KOPT-K1 (cell line): ENCODE data around the gene LTBP1.

Experiments used
- H3K27ac ChIP-seq: fragments of 200-600 bp; sonication (generic); 2 replicates; pipeline ENCODE4 v1.5.1; 2016; ENCODE audit warnings: antibody characterized with exemption, mild to moderate bottlenecking, low read depth, low read length; ENCODE audit not compliant: poor library complexity, severe bottlenecking
- H3K36me3 ChIP-seq: fragments of 200-600 bp; sonication (generic); 2 replicates; pipeline ENCODE4 v1.5.1; 2017; ENCODE audit warnings: antibody characterized with exemption, mild to moderate bottlenecking, low read length, moderate library complexity; ENCODE audit not compliant: insufficient read depth
- H3K9me3 ChIP-seq: fragments of 200-600 bp; sonication (generic); 2 replicates; pipeline ENCODE4 v1.5.1; 2017; ENCODE audit warnings: antibody characterized with exemption, low read length, mild to moderate bottlenecking; ENCODE audit not compliant: insufficient read depth, poor library complexity, severe bottlenecking

LTBP1 gene

GRCh38 chr2:33369191-33369590 lies 422.4 kb downstream of the LTBP1 start:
- no peaks in the 10 kb centered on the region for H3K9me3 ChIP-seq
- no peaks in the 10 kb centered on the region for H3K36me3 ChIP-seq
- no peak overlapping the region for H3K27ac ChIP-seq

GRCh38 chr2:33370636-33371265 lies 424.0 kb downstream of the LTBP1 start:
- H3K27ac ChIP-seq, result no peak overlapping the region
- no peaks in the 10 kb centered on the region for H3K9me3 ChIP-seq
- H3K36me3 ChIP-seq, result no peaks in the 10 kb centered on the region

DNA sequence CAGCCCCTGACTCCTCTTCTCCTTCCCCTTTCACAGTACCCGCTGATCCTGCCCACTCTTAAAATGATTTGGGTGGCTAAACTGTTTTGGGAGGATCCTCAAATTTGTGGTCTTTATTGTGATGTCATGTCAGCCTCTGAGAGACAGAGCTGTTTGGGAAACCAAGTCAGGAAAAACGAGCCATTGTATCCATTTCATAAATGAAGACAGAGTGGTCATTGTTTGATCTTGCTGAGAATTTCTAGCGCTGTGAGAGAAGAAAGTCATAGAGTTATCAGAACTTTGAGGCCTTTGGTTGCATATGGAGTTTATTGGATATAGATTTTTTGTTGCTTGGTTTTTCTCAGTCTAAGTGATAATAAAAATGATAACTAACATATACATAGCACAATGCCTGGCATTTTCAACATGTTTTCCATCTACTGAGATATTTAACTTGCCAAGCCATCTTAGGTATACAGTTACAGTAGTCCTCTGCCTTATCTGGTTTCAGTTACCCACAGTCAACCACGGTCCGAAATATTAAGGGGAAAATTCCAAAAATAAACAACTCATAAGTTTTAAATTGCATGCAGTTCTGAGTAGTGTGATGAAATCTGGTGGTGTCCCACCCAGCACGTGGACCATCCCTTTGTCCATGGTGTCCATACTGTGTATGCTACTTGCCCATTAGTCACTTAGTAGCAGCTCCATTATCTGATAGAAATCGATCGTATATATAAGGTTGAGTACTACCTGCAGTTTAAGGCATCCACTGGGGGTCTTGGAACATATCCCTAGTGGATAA lies 424.7 kb downstream of the LTBP1 start:
- Histone ChIP-seq H3K27ac (no peak overlapping the region), H3K36me3 (no peaks in the 10 kb centered on the region), H3K9me3 (no peaks in the 10 kb centered on the region)

DNA sequence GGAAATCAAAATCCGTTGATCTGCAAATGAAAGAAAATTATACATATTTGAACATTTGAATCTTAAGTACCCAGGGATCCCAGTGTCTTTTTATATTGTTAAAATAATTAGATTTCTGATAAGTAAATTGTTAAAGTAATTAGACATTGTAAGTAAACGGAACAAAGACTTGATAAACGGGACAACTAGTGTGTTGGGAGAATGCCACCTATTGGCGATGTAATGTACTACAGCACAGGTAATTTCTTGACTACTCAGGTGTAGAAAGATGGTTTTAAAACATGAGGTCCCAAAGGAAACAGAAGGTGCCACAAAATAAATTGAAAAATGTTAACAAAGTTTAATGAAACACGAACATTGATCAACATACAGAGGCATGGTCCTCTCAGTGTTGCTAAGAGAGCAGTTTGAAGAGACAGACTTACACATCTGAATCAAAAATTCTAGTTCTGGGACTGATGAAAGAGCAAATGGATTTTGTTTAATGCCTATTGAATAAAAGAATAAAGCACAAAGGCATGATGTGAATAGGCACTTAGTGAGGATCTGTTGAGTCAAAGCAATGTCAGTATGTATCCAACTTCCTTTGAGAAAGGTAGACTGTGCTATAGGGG lies 426.3 kb downstream of the LTBP1 start:
- Histone ChIP-seq H3K9me3 (no peaks in the 10 kb centered on the region), H3K36me3 (no peaks in the 10 kb centered on the region), H3K27ac (no peak overlapping the region)

DNA sequence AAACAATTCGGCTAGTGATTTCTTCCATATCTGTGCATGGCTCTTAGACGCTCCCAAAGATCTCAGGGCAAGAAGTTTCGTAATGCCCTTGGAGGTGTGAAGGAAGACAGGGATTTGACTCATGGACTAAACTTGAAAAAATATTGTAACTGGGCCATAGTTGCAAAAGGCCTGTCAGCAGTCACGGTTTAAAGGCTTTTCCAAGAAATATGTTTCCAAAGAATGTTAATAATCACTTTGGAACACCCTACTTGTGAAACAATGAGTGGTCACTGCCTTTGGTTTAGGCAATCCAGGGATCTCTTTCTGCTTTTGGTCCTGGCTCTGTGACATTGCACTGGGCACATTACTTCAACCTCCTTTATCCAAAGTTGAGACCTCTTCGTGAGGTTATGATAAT lies 427.2 kb downstream of the LTBP1 start:
- no peaks in the 10 kb centered on the region for H3K36me3 ChIP-seq
- H3K27ac ChIP-seq, result no peak overlapping the region
- no peaks in the 10 kb centered on the region for H3K9me3 ChIP-seq

- no peaks in the 10 kb centered on the region for H3K36me3 ChIP-seq
- H3K9me3 ChIP-seq, result no peaks in the 10 kb centered on the region
- no peak overlapping the region for H3K27ac ChIP-seq
Observed at GRCh38 chr2:33375054-33375453, 428.3 kb downstream of the LTBP1 start.

DNA sequence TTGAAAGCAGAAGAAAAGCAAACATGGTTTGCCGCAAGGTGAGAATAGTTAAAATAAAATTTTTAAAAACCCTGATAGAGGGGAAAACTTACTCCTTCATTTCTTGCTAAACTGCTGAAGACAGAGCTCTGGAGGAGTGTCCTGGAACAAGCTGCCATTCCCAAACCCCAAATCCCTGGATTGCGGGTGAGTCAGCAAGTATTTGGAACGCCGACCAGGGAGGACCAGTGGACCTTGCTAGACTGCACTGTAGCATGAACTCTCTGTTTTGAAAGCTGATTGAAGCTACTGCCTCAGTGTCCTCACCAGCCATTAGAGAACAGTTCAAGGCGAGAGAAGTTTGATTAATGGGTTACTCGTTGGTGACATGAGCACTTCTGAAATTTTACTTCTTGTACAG lies 430.3 kb downstream of the LTBP1 start:
- no peaks in the 10 kb centered on the region for H3K9me3 ChIP-seq
- H3K27ac ChIP-seq, result no peak overlapping the region
- no peaks in the 10 kb centered on the region for H3K36me3 ChIP-seq

- Histone ChIP-seq H3K9me3 (no peaks in the 10 kb centered on the region), H3K27ac (no peak overlapping the region), H3K36me3 (no peaks in the 10 kb centered on the region)
Observed at GRCh38 chr2:33378556-33379210, 431.9 kb downstream of the LTBP1 start.

- no peaks in the 10 kb centered on the region for H3K36me3 ChIP-seq
- no peaks in the 10 kb centered on the region for H3K9me3 ChIP-seq
- no peak overlapping the region for H3K27ac ChIP-seq
Observed at GRCh38 chr2:33380001-33380609, 433.4 kb downstream of the LTBP1 start.

DNA sequence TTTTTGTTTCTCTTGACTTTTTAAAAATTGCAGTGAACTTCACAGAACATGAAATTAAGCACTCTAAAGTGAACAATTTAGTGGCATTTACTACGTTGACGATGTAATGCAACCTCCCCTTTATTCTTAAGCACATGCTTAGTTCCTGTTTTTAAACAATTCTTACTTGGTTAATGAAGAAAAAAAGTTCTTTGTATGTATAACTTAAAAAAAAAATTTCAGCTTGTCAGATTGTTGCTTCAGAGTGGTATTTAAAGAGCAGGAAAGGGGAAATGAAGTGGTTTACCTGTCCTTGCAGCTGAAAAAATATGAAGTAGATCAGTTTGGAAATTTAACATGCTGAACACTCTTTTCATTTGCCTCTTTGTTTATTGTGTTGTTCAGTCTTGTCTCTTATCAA lies 434.0 kb downstream of the LTBP1 start:
- no peak overlapping the region for H3K27ac ChIP-seq
- no peaks in the 10 kb centered on the region for H3K36me3 ChIP-seq
- no peaks in the 10 kb centered on the region for H3K9me3 ChIP-seq

DNA sequence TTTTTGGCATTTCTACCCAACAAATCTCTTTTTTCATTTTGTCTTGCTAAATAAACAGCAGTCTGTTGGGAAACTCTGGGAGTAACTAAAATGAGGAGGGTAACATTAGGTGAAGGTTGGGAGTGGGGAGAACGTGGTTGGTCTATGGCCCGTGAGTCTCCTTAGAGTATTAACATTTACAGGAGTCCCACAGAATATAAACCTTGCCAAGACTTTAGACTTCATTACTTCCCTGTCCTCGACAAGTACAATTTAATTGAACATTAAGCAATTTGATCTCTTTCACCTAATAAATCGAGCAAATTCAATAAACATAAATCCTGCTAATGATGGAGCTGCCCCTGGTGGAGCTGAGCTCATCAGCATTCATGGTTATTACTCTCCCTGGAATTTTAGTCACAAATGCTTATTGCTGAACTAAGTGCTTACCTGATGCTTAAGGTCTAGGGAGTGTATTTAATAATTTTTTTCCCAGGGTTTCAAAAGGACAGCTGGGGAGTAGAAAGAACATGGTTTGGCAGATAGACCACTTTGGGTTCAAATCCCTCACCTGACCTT lies 434.6 kb downstream of the LTBP1 start:
- Histone ChIP-seq H3K9me3 (no peaks in the 10 kb centered on the region), H3K27ac (no peak overlapping the region), H3K36me3 (no peaks in the 10 kb centered on the region)

- Histone ChIP-seq H3K36me3 (no peaks in the 10 kb centered on the region), H3K27ac (no peak overlapping the region), H3K9me3 (no peaks in the 10 kb centered on the region)
Observed at GRCh38 chr2:33383855-33384598, 437.3 kb downstream of the LTBP1 start.

DNA sequence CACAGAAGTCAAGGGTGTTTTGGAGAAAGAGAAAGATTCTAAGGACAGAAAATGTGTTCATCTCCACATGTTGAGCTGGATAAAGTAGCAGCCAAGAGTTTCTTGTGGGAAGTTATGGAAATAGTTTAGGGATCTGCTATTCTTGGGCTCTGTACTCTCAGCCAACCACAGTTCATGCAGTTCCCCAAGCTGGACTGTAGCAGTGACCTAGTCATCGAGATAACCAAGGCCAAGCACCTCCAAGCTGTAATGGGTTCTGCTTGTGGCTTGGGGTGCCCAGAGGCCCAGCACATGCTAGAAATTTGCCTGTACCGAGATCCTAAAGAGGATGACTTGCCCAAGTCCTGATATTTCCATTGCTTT lies 437.8 kb downstream of the LTBP1 start:
- no peaks in the 10 kb centered on the region for H3K9me3 ChIP-seq
- H3K36me3 ChIP-seq, result no peaks in the 10 kb centered on the region
- no peak overlapping the region for H3K27ac ChIP-seq

DNA sequence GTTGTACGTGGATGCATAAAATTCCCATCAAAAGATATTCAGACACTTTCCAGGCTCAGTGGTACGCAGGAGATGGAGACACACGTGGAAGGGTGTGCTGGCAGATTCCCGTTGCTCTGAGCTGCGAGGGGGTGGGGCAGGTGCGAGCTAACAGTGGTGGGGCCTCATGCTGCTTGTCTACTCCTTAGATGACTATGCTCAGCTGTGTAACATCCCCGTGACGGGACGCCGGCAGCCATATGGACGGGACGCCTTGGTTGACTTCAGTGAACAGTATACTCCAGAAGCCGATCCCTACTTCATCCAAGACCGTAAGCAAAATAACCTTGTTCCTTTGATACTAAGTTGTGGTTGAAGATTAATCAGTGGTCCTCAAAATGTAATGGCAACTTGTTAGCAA lies 442.2 kb downstream of the LTBP1 start:
- H3K27ac ChIP-seq, result no peak overlapping the region
- no peaks in the 10 kb centered on the region for H3K36me3 ChIP-seq
- no peaks in the 10 kb centered on the region for H3K9me3 ChIP-seq
